Measurements from ENCODE around the gene SKI. TPM values are rescaled to one million over a fixed set of nuclear protein-coding genes. Genes with fewer than 3 reads are reported as not detected.

SKI gene
- total and polyA plus RNA-seq, 2 donors (not counting 1 experiment from before 2014, with no cell fraction given): 14.9 to 74.9 TPM

GRCh38 chr1:2358651-2359640 is 130.8 kb downstream of the SKI start:
- Histone ChIP-seq H2AFZ (ENCODE audit: insufficient read depth, low read depth, low read length, poor library complexity, severe bottlenecking) (no peak overlapping the region), H4K20me1 (ENCODE audit: control insufficient read depth, insufficient read depth, low read length, poor library complexity, severe bottlenecking) (no peaks in the 10 kb centered on the region), H3K36me3 (replicated peaks in 1 of 2; ENCODE audit: control extremely low read depth in 1 of 2, control insufficient read depth in 1 of 2, extremely low read depth in 1 of 2, insufficient read depth in 2 of 2, low read length in 1 of 2) (no peaks in the 10 kb centered on the region), H3K27ac (ENCODE audit: low read length in 2 of 2) (no peak overlapping the region), H3K9me3 (ENCODE audit: control extremely low read depth in 1 of 3, control insufficient read depth in 2 of 3, insufficient read depth in 1 of 3, low read length in 2 of 3) (peaks cover 0 to 7% (median 2%) of the 10 kb centered on the region in 3 donors), H3K27me3 (replicated peaks in 1 of 4; ENCODE audit: control extremely low read depth in 1 of 4, control insufficient read depth in 3 of 4, insufficient read depth in 4 of 4, low read length in 3 of 4) (no peaks in the 10 kb centered on the region), H3K79me2 (ENCODE audit: control insufficient read depth, insufficient read depth, low read length) (no peaks in the 10 kb centered on the region), H3K4me3 (ENCODE audit: control extremely low read depth in 1 of 5, extremely low read depth in 1 of 5, insufficient read depth in 1 of 5, low read depth in 2 of 5, low read length in 4 of 5) (no peak overlapping the region), H3K4me2 (replicated peaks; ENCODE audit: low read depth, low read length, poor library complexity, severe bottlenecking) (no peak overlapping the region), H3K9ac (ENCODE audit: low read length) (no peak overlapping the region), H3K4me1 (ENCODE audit: control insufficient read depth in 2 of 2, insufficient read depth in 2 of 2, low read length in 2 of 2) (no peaks in the 10 kb centered on the region)
- H3K9me3 Mint-ChIP-seq (ENCODE audit: insufficient read depth): peaks cover 3% of the 10 kb centered on the region
- WGBS (ENCODE audit: insufficient coverage): 88% methylated on average over 24 of the region's 24 CpGs
- CTCF ChIA-PET: no interaction called here
- no peaks in the 10 kb centered on the region for H3K4me1 Mint-ChIP-seq
- no peaks in the 10 kb centered on the region for H3K27me3 Mint-ChIP-seq
- ATAC-seq (ENCODE audit: low read depth) (no peak), DNase-seq (no peak)
- POLR2A ChIA-PET: no interaction called here
- no peak overlapping the region for H3K27ac Mint-ChIP-seq
- TF ChIP-seq EZH2 (IDR thresholded peaks at IDR 0.05; ENCODE audit: borderline replicate concordance, insufficient read depth, low read depth, low read length, poor library complexity, severe bottlenecking): no peak
- TF ChIP-seq CTCF (IDR thresholded peaks at IDR 0.05): no peak
- intact Hi-C loops (cut with micrococcal nuclease): no loop called here
- no peak overlapping the region for H3K4me3 Mint-ChIP-seq

Other genes with a start within 250 kb of the SKI start
- not detected in 2 replicates for gene CFAP74, start 224.5 kb upstream of the SKI start, total RNA-seq
- not detected in 2 replicates for gene CFAP74, start 224.5 kb upstream of the SKI start, polyA plus RNA-seq
- not detected in 2 replicates for gene GABRD, start 209.0 kb upstream of the SKI start, total RNA-seq
- gene GABRD, start 209.0 kb upstream of the SKI start, polyA plus RNA-seq: not detected in 2 replicates
- gene PRKCZ, start 177.9 kb upstream of the SKI start, total RNA-seq: 53.2 and 54.4 TPM in 2 replicates
- gene PRKCZ, start 177.9 kb upstream of the SKI start, polyA plus RNA-seq: 17.9 and 19.7 TPM in 2 replicates
- 68.1 and 73.0 TPM in 2 replicates for gene FAAP20, start 33.5 kb upstream of the SKI start, total RNA-seq
- 31.2 and 31.4 TPM in 2 replicates for gene FAAP20, start 33.5 kb upstream of the SKI start, polyA plus RNA-seq
- 30.4 and 32.6 TPM in 2 replicates for gene MORN1, start 163.2 kb downstream of the SKI start, total RNA-seq
- gene MORN1, start 163.2 kb downstream of the SKI start, polyA plus RNA-seq: 9.8 and 10.2 TPM in 2 replicates
- gene RER1, start 163.5 kb downstream of the SKI start, total RNA-seq: 117 and 118 TPM in 2 replicates
- gene RER1, start 163.5 kb downstream of the SKI start, polyA plus RNA-seq: 78.5 and 90.0 TPM in 2 replicates
- gene PEX10, start 184.2 kb downstream of the SKI start, total RNA-seq: 16.5 and 18.4 TPM in 2 replicates
- 11.0 and 13.5 TPM in 2 replicates for gene PEX10, start 184.2 kb downstream of the SKI start, polyA plus RNA-seq
- 20.0 and 20.1 TPM in 2 replicates for gene PLCH2, start 248.0 kb downstream of the SKI start, total RNA-seq
- 24.4 and 34.9 TPM in 2 replicates for gene PLCH2, start 248.0 kb downstream of the SKI start, polyA plus RNA-seq

Data from B cell (primary cell).